ENCODE results near the gene NFATC1.

Gene NFATC1

DNA sequence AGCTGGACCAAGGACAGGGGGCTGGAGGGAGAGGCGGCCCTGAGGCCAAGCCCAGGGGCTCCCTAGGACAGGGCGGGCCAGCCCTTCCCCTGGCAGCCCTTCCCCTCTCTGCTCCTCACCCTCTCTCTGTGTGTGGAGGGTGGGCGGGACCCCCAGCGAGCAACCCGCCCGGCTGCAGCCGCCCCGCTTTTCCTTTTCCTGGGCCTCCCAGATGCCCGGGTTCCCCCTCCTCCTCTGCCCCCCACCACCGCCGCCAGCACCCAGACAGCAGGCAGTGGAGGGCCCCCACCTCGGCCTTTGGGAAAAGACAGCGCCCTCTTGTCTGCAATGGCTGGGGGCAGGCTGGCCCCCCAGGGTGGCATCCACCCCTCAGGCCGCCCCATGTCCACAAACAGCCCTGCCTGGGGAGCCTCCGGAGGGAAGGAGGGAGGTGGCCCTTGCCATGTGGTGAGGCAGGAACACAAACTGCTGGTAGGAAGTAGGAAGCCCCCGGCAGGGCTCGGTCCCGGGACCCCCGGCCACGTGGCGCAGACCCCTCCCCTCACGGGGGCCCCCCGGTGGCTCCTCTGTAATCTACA lies 148.7 kb downstream of the NFATC1 start:
- DNase-seq, result no peak

DNA sequence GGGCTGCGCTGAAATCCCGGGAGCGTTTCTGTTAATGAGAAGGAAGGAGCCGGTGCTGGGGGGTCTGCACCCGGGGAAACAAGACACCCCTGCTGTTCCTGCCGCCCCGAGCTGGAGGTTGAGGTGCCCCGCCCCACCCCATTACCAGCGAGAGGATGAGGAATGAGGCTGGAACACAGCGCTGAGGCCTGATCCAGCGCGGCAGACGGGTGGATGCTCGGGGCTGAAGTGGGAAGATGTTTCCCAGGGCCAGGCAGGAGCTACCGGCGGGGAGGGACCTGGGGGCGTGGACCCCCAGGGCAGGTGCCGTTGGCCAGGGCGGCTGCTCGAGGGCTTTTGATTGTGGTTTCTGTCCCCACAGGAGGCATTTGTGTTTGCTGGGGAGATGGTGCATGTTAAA lies 149.5 kb downstream of the NFATC1 start:
- no peak for DNase-seq

DNA sequence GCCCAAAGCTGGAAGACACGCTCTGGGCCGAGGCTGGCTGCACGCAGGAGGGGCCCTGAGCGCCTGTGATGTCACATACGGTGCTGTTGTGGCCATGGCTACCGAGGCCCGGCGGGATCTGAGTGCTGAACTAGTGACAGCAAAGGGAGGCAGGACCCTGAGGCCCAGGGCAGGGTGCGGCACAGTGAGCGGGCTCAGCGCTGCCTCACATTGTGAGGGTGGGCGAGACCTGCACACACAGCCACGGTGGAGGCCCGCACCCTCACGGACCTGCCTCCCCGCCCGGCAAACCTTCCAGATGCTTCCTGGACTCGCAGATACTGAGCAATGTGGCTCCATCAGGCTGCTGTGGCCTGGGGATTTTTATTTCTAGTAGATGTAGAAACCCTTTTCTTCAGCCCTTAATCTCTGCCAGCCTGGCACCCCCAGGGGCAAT lies 150.0 kb downstream of the NFATC1 start:
- no peak for DNase-seq

DNA sequence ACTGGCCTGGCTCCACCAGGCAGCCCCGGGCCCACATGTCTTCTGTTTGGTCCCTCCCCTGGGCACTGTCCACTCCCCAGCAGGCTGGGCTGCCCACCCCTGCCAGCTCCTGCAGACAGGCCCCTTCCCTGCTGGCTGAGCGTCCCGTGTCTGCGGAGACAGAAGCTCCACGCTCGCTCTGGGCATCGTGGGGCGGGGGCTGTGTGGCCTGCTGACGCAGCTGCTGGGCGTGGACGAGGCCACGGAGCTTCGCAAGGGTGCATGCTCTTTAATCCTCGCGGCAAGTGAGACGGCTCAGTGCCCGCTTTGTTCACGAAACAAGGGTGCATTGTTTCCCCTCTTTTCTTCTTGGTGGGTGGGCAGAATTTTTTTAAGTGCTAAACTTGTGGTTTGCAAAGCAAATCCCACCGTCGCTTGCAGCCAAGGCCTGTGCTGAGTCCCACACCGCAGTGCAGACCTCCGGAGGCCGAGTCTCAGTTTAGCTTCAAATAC lies 151.1 kb downstream of the NFATC1 start:
- no peak for DNase-seq

DNA sequence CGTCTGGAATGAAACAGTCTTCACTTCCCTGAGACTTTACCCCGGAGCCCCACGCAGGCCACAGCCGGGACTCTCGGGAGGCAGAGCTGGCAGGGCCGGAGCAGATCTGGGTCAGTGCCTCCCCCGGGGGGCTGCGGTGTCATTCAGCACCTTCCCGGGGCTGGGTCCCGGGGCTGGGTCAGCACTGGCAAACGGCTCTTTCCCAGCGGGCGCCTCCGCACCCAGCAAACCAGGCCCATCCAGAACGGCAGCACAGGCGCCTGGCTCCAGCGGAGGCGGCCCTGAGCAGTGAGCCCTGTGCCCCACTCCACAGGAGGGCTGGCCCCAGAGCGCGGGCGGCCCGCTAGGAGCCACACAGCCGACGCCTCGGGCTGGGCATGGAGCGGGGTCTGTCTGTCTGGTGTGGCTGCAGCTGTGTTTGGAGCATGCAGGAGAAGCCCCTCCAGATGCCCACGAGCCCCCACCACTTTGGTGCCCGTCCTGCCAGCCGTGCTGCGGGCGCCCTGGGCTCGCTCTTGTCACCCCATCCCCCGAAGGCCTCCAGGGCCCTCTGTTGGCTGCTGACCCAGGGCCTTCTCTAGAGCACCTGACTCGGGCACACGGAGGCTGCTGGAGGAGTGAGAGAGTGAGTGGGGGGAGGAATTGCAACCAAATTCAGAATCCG lies 151.8 kb downstream of the NFATC1 start:
- DNase-seq, result no peak

DNA sequence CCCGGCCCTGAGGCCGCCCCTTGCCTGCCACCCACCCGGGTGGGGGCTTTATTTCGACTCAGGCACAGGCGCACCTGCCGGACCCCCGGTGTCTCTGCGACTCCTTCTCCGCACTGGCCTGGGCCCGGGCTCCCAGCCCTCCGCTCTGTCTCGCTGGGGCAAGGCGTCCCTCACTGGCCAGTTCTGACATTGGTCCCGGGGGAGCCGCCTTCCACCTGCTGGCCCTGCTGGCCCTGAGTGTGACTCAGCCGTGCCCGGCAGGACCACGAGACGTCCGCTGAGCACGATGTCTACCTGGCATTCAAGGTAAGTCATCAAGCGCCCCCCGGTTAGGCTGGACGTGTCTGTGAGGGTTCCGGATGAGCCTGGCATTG lies 152.3 kb downstream of the NFATC1 start:
- no peak for DNase-seq

DNA sequence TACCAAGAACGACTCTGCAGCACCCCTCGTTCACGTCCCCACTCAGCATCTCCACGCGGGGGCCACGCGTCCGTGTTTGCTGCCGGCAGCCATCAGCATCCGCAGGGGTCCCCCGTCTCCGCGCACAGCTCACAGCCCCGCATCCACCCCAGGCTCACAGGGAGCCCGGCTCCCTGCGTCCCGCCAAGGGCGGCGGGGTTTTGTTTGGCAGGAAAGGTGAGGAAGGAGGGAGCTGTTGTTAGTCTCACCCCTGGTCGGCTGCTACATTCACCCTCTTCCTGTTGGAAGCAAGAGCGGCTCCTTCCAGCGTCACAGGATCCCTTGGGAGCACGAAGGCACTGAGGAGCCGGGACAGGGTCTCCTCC lies 152.9 kb downstream of the NFATC1 start:
- DNase-seq, result no peak

DNA sequence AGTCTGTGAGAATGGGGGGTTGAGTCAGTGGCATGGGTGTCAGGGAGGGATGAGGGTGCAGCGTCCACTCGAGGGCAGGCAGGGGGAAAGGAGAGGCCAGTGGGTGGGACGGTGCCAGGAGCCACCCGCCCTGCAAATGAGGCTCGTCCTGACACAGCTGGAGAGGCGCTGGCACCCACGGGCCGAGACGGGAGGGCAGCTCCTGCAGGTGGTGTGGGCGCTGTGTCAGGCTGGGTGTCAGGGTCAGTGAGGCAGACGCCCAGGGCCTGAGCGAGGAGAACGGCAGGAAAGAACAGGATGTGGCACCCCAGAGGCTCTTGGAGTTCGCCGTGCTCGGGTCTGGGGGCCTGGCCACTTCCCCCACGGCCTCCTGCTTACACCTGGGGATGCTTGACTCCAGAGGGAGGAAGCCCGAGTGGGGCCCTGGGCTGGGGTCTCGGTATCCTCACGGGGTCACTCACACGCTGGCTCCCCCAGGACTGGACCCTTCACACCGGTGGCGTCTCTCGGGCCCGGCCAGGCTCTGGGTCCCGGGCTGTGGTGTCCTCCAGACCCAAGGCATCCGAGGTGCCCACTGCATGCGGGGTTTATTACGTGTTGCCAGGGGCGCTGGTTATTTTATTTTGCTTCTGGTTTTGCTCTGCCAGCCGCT lies 153.4 kb downstream of the NFATC1 start:
- DNase-seq, result no peak

DNA sequence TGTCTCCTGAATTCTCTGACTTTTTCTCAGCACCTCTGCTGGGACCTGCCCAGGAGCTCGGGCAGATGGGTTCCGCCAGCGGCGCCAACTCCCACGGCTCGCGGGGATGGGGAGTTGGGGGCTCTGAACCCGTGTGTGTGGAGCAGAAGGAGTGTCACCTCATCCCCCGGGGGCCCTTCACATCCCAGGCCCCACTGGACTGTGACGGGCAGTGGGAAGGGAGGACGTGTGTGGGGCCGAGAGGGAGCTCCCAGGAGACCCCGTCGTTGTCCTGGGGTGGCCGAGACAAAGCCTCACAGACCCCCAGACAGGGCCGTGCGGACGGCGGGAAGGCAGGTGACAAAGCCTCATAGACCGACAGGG lies 153.9 kb downstream of the NFATC1 start:
- no peak for DNase-seq

DNA sequence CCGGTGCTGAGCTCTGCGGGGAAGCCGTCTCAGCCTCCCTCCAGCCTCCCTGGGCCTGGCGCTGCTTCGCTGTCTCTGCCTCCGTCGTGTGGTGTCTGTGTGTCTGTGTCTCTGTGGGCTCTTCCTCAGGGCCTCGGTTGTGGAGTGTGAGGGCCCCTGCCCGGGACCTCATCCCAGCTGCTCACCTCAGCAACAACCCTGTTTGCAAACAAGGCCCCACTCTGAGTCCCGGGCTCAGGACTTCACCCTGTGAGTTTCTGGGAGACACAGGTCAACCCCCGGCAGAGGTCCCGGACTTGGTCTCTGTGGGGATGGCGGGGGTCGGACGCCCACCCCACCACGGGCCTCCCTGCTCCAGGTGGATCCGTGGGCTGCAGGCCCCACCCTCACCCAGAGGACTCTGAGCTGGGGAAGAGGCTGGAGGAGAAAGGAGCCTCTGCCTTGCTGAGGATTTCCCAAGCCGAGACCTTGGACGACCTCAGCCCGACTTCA lies 156.5 kb downstream of the NFATC1 start:
- no peak for DNase-seq

DNA sequence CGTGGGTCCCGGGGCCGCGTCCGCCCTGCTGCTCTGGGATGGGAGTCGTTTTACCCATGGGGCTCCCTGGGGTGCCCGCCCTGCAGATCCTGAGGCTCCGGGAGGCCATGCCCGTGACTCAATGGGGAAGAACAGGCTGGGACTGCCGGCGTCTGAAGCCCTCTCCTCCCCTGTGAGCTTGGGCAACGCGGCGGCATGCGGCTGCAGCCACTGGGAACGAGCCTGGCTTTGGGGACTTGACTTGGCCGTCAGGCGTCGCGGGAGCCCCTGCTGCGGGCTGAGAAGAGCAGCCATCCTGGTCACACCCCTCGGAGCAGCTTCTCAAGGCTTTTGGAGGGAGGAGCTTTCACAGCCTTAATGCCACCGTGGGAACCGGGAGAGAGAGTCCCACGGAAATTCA lies 157.0 kb downstream of the NFATC1 start:
- no peak for DNase-seq

DNA sequence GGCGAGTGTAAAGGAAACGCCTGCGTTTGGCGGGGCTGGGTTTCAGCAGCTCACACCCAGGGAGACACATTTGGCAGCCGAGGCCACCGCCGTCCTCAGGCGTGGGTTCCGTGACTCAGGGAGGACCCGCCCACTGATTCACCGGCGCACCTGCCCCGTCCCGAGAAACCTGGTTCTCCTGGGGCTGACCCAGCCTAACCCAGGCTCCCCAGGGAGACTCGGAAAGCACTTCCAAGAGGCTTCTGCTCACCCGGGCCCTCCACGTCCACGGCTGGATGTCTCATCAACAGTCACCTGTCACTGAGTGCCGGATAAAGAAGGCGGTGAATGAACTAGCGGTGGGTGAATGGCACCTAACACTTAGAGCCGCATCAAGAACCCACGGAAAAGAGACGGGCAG lies 157.4 kb downstream of the NFATC1 start:
- no peak for DNase-seq

DNA sequence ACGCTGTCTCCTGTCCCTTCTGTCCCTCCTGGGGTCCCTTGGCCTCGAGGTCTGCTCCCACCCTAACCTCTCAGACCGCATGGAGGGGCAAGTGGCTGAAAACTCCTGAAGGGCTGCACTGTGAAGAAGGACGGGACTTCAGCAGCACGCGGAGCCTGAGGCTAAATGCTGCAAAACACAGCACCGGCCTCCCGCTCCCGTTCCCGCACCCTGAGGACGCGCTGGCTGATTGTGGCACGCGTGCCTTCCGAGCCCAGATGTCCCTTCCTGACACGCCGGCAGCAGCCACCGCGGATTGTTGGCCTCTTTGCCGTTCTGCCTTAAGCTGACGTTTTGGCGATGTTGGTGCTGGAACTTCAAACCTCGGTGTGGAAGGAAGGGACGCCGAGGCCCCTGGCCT lies 158.0 kb downstream of the NFATC1 start:
- no peak for DNase-seq

DNA sequence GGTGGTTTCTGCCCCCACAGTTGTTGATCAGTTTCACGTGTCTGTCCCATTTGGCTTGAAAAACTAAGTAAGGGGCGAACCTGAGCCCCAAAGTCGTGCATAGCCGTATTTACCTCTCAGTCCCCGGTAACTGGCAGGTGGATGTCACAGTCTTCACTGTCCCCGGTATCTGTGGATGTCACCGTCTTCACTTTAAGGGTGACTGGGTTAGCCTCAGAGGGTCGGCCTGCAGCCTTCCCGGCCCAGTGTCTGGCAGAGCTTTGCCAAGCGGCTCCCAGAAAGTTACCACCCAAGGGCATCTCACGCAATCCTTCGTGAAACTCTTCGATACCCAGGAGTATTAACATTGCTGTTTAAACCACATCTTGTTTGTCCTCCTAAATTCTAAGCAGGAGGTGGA lies 158.6 kb downstream of the NFATC1 start:
- no peak for DNase-seq

DNA sequence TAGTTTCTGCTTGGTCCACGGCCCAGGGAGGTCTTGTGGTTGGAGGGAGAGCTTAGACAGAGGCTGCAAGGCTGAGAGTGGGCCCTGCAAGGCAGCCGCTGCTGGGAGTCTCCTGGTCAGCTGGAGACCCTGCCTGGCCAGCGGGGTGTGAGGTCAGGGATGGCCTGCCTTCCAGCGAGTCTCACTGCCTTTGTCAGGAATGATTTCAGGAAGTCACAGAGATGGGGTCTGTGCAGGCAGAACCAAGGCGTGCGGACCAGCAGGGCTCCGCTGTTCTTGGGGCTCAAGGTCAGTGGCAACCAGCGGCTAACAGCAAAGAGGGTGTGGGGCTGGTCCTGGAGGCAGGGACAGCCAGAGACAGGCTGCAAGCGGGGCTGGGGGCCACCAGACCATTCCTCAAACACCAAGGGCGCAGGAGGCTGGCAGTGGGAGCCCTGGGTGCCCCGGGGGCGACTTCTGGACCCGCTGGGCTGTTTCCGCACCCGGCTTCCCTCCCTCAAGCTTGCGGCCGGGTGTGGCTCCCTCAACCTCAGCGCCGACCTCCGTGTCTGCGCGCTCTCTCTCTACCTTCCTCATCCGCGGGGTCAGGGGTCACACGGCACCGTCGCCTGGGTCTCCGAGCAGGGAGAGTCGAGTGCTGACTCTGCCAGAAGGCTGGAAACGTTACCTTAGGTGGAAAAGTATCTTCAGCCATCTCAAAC lies 159.4 kb downstream of the NFATC1 start:
- DNase-seq, result no peak

DNA sequence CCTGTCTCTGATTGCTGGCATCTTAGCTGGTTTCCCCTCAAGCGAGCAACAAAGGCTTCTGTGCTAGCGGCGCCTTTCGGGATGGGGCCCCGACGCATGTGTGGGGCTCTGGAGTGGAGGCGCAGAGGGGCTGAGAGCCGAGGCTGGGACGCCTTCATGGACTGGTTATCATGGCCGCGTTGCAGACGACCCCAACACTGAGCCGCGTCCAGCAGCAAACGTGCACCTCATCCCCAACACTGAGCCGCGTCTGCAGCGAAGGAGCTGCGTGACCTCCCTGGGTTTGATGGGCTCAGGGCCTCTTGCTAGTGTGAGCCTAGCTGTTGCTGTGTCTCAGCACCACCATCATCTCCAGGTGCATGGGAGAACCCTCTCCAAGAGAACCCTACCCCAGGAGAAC lies 160.2 kb downstream of the NFATC1 start:
- DNase-seq, result no peak

DNA sequence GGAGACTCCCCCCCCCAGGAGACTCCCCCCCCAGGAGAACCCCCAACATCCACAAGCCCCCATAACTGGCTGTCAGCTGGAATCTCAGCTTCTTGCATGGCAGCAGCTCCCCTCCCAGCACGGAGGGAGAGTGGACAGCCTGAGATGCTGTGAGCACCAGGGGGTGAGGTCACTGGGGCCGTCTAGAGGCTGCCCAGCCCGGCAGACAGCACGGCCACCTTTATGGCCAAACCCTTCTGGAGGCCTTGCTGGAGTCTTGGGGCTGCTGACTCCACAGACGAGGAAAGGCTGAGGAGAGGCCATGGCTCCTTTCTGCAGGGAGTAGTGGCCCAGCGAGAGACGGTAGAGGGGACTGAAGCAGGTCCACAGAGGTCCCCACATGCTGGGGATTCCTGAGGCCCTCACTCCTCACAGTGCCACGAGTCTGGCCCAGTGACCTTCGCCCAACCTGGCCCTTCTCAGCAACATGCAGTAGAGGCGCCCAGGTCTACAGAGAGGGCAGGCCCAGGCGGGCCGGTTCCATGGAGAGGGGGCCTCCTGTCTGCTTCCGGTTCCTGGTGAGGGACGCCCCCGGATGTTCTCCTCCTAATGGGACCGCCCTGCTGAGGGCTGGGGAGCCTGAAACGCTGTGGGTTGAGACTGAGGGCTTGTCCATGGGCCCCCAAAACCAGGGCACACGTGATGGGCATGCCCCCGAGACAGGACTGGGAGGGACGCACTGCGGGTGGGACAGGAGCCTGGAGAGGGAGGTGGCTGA lies 161.3 kb downstream of the NFATC1 start:
- no peak for DNase-seq

DNA sequence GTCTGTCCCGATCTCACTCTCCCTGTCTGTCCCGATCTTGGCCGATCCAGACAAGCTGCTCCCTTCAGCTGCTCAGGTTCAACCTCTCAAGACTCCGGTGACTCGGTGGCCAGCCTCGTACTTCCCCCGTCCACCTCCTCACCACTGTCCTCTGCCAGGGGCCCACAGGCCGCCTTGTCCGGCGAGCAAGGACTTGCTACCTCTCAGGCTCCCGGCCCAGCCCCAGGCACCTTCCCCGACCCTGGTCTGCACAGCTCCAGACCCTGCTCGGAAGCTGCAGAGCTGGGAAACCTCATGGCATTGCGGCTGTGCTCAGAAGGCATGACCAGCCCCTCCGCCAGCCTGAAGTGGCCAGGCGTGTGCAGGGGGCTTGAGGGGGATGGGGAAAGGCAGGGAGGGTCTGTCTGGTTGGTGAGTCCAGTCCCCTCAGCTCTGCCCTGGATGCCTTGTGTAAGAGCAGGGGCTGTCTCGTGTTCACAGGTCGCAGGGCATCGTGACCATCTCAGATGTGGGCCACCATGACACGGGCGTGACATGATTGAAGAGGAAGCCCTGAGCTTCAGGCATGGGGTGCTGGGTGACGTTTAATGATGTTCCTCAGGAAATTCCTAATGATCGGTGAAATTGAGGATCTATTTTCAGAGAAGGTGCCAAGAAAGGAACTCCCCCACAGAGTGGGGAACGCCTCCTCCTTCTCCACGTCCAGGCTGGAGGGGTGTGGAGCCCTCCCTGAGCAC lies 162.6 kb downstream of the NFATC1 start:
- no peak for DNase-seq

DNA sequence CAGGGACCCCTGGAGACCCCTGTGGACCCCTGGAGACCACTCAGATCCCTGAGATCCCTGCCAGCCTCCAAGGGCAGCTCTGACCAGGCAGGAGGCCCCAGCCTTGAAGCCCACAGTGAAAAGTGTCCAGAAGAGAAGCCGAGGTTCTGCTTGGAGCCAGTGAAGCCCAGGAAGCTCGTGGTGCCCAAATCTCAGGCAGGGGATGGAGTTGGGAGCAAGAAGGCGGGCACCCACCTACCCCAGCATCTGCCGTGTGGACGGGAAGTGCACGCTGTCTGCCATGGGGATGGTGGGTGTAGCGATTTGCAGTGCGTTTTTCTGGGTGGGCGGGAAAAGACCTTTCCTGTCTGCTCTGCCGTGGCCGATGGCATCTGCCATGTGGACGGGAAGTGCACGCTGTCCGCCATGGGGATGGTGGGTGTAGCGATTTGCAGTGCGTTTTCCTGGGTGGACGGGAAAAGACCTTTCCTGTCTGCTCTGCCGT lies 163.2 kb downstream of the NFATC1 start:
- DNase-seq, result no peak

DNA sequence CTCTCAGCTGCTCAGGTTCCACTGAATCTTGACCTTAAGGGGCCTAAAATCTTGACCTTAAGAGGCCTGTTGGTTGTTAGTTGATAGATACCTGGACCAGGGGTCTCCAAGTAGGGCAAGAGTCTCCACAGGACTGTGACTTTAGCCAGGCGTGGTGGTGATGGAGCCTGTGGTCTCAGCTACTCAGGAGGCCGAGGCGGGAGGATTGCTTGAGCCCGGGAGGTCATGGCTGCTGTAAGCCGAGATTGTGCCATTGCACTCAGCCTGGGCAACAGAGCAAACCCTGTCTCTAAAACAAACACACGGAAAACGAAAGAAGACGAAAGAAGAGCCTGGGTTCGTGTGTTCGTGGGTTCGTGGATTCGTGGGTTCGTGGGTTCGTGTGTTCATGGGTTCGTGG lies 163.7 kb downstream of the NFATC1 start:
- no peak for DNase-seq

DNA sequence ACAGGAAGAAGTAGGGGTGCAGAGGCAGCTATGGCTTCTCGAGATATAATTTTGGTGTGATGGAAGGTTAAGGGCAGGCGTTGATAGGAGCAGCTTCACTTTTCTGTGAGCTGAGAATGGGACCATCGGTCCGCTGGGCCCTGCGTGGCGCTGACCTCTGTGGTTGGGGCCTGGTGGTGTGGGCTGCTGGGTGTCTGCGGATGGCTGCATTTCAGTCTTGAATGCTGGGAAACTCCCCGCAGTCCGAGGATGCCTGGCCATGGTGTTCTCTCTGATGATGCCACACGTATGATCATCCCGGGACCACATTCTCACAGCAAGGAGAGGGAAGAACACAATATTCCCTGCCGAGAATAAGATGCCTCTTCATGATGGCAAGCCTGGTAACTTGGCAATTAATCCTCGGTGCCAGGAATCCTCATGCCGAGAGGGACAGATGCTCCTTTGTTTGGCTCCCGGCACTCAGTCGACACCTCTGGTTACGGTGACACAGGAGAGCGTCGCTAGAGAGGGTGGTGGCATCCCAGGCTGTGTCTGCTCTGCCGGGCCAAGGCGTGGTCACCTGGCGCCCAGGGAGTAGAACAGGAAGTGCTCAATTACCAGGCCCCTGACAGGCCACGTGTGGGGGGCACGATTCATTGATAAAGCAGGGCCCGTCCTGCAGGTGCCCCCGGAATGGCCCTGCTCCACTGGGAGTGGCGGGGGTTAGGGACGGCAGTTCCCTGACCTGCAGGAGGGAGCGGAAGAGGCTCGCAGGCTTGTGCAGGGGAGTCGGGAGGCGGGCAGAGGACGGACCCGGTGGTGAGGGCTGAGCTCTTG lies 164.5 kb downstream of the NFATC1 start:
- DNase-seq, result no peak

All from activated CD4-positive, CD25-positive, alpha-beta regulatory T cell (primary cell).